Measurements from ENCODE around the gene ACYP1.

ACYP1 gene

GRCh38 chr14:75003250-75004027, 60.4 kb downstream of the ACYP1 start:
- H3K9me3 Mint-ChIP-seq, result peaks cover 5% of the 10 kb centered on the region
- peak overlapping the region; percentile 97 for H3K4me3 Mint-ChIP-seq
- H3K4me1 Mint-ChIP-seq (ENCODE audit: low read depth), result peaks cover 29% of the 10 kb centered on the region
- peaks cover 9% of the 10 kb centered on the region for H3K27me3 Mint-ChIP-seq (ENCODE audit: low read depth)
- peaks cover 44% of the 10 kb centered on the region for H3K36me3 Mint-ChIP-seq (ENCODE audit: low read depth)
- H3K27ac Mint-ChIP-seq, result peak overlapping the region; percentile 96
